Measurements from ENCODE around the gene GPNMB.
"Not testable (repeated sequence)": the region's sequence is repeated elsewhere in the genome, so short reads cannot be mapped to it uniquely, and the experiment has no call there.

Gene GPNMB

DNA sequence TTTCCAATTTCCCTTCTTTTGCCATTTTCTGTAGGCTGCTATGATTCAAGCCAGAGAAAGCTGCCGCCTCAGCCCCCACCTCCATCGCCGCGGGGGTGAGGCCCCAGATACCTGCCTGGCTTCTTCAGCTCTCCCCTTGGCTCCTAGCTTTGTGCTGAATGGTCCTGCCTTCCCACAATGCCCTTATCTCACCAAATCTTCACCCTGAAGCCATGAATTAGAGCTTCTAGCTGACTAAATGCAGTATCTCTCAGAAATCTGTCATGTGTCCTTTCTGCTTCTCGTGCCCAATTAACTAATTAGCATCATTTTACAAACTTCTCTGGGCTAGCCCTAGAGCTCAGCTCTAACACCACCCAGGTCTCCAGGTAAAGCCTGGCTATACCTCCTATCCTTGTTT is 32.2 kb upstream of the GPNMB start:
- TF ChIP-seq, protein P1, sequence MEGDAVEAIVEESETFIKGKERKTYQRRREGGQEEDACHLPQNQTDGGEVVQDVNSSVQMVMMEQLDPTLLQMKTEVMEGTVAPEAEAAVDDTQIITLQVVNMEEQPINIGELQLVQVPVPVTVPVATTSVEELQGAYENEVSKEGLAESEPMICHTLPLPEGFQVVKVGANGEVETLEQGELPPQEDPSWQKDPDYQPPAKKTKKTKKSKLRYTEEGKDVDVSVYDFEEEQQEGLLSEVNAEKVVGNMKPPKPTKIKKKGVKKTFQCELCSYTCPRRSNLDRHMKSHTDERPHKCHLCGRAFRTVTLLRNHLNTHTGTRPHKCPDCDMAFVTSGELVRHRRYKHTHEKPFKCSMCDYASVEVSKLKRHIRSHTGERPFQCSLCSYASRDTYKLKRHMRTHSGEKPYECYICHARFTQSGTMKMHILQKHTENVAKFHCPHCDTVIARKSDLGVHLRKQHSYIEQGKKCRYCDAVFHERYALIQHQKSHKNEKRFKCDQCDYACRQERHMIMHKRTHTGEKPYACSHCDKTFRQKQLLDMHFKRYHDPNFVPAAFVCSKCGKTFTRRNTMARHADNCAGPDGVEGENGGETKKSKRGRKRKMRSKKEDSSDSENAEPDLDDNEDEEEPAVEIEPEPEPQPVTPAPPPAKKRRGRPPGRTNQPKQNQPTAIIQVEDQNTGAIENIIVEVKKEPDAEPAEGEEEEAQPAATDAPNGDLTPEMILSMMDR (conservative IDR thresholded peaks at IDR 0.05; ENCODE audit: low read length) = no peak
- H3K4me3 ChIP-seq (ENCODE audit: low read length) = no peak overlapping the region
- no peak for DNase-seq (ENCODE audit: low read depth)

DNA sequence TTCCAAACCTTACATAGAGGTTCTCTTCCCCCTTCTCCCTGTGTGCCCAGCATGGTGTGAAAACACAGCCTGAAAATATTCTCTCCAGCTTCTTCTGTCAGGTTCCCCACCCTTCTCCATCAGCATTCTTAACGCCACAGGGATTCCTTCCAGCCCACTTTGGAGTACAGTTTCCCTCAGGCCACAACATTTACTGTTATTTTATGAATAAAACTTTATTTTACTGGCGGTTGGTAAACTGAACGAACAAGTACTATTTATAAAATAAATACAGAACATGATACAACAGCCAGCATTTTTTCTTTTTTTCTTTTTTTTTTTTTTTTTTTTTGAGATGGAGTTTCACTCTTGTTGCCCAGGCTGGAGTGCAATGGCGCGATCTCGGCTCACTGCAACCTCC is 31.6 kb upstream of the GPNMB start:
- H3K4me3 ChIP-seq (ENCODE audit: low read length) = no peak overlapping the region
- TF ChIP-seq, protein P1 (conservative IDR thresholded peaks at IDR 0.05; ENCODE audit: low read length) = no peak
- DNase-seq (ENCODE audit: low read depth) = no peak

DNA sequence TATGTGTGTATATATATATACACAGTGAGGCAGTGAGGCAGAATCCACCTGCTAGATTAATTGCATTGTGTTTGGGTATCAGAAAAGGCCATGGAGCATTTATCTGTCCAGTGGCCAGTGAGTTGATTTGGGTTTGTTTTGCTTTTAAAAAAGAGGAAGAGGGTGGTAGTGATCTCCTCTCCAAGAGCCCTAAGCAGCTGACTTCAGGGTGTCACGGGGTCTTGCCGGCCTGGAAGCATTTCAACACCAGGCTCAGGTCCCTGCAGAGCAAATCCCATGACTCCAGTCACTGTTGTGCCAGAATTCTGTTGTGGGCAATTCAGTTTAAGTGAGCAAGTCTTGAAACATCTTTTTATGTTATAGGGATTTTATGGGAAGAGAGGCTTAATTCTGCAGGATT is 30.6 kb upstream of the GPNMB start:
- TF ChIP-seq, protein P1 (conservative IDR thresholded peaks at IDR 0.05; ENCODE audit: low read length) = no peak
- H3K4me3 ChIP-seq (ENCODE audit: low read length) = no peak overlapping the region
- no peak for DNase-seq (ENCODE audit: low read depth)

DNA sequence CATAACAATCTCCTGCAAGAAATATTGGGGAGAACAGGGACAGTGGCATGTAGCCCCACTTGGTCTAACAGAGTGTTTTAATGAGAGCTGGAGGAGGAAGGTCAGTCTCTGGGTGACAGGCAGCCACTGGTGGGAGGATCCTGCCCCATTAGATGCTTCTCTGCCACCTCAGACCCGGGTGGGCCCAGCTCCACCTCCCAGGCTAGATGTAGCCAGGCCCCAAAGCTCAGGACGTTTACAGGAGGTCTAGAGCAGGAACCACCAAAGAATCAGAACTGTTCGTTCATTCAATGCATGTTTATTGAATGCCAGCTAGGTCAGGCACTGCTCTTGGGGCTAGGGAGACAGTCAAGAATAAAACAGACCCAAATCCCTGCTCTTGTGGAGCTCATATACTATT is 28.4 kb upstream of the GPNMB start:
- TF ChIP-seq, protein P1 (conservative IDR thresholded peaks at IDR 0.05; ENCODE audit: low read length) = no peak
- no peak overlapping the region for H3K4me3 ChIP-seq (ENCODE audit: low read length)

DNA sequence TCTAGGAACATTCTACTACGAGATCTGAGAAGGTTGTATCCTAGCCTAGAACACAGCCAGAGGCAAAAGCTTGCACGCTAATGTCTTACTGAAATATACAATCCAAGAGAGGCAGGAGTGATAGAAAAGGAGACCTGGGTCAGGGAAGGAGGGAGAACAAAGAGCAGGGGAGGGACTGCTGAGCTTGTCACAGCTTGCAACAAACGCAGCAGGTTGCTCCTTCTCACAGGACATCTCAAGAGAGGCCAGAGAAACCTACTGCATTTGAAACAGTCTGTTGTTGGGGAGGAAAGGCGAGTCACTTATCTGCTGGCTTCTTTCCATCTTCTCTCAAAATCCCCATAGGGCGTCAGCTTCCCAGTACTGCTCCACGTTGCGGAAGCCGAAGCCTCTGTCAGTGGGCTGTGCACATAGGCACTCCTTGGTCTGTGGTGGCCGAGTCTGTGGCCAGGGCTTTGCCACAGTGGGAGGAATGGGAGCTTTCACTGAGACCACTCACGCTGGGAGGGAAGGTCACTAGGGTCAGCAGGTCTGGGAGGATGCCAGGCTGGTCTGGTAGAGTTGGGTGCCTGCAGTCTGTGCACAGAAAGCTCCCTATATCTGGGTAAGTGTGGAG is 25.8 kb upstream of the GPNMB start:
- no peak overlapping the region for H3K4me3 ChIP-seq (ENCODE audit: low read length)
- TF ChIP-seq, protein P1 (conservative IDR thresholded peaks at IDR 0.05; ENCODE audit: low read length) = no peak
- DNase-seq (ENCODE audit: low read depth) = no peak

More for the DNA sequence above, 28.4 kb upstream of the GPNMB start:
- no peak for DNase-seq (ENCODE audit: low read depth)

DNA sequence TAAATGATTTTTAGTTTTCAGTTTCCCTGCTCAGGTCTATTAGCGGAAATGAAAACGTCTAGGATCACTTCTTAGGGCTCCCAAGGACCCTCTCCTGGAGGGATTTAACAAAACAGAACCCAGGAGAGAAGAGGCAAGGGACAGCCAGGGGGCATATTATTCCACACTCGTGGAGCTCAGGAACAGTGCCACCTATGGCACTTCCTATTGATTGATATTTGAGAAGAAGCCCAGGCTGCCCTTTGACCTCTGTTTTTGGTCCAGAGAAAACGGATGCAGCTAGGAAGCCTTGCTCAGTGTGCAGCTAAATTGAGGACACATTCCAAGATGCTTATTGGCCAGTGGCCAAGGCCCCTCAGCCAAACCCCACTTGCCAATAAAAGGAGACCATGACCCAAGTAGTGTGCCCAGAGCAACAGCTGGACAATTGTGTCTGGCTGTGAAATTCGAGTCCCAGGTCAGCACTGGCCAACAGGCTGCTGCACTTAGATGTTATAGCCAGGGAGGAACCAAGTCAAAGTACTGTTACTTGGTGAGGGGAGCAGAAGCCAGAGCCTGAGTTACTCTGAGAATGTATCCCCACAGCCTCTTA is 24.0 kb upstream of the GPNMB start:
- H3K4me3 ChIP-seq (ENCODE audit: low read length) = no peak overlapping the region
- DNase-seq (ENCODE audit: low read depth) = no peak
- TF ChIP-seq, protein P1 (conservative IDR thresholded peaks at IDR 0.05; ENCODE audit: low read length) = no peak

DNA sequence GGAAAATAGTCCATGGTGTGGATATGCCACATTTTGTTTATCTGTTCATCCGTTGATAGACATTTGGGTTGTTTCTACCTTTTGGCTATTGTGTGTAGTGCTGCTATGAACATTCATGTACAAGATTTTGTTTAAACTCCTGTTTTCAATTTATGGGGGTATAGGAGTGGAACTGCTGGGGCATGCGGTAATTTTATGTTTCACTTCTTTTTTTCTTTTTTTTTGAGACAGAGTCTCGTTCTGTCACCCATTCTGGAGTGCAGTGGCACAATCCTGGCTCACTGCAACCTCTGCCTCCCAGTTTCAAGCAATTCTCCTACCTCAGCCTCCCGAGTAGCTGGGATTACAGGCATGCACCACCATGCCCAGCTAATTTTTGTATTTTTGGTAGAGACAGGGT is 22.2 kb upstream of the GPNMB start:
- DNase-seq (ENCODE audit: low read depth); H3K4me3 ChIP-seq (ENCODE audit: low read length): not testable (repeated sequence)
